ENCODE results near the gene IFI35.
"Not testable (repeated sequence)": the region's sequence is repeated elsewhere in the genome, so short reads cannot be mapped to it uniquely, and the experiment has no call there.

Gene IFI35

GRCh38 chr17:43006639-43007551 lies at the start of gene IFI35:
Gene IFI35, plus strand, starts transcription at chr17:43006784. Its CDS starts 164 bp downstream, at chr17:43006948.
- peak; percentile 82 for DNase-seq (ENCODE audit: low spot score)

DNA sequence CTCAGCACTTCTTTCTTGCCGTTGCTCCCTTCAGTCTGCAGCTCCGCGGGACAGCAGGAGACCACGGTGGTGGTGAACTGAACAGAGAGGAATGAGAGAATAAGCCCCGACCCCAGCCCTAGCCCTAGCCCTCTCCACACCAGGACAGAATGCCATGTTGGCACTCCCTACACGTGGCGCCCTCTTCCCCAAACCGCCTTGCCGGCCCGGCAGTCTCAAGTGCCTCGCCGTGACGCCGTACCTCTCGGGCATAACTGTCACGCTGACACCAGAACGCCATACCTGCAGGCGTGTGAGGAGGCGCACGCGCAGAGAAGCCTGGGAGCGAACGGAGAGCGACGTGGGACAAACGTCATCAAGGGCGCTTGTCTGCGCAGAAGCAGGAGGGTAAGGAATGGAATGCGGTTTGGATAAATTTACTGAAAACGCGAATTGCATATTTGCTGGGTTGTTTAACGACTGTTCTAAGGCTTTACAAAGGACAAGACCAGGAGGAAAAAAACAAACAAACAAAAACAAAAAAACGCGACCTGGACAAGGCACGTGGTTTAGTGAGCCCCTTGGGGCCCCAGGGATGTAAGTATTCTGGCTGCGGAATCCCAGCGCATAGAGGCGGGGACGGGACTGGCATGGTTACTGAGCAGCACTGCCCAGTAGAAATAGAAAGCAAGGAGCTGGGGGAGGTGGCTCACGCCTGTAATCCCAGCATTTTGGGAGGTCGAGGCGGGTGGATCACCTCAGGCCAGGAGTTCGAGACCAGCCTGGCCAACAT lies 42.2 kb upstream of the IFI35 start, which contains the start of gene AARSD1:
AARSD1 (minus strand) TSS at position 294 of the 772 bp plus-strand sequence; CDS start at position 280, 14 bp downstream.
- peak; percentile 91 for DNase-seq (ENCODE audit: low spot score)

- DNase-seq (ENCODE audit: low spot score): no peak
These were observed 38.7 kb upstream of the IFI35 start for GRCh38 chr17:42967925-42968324.

DNA sequence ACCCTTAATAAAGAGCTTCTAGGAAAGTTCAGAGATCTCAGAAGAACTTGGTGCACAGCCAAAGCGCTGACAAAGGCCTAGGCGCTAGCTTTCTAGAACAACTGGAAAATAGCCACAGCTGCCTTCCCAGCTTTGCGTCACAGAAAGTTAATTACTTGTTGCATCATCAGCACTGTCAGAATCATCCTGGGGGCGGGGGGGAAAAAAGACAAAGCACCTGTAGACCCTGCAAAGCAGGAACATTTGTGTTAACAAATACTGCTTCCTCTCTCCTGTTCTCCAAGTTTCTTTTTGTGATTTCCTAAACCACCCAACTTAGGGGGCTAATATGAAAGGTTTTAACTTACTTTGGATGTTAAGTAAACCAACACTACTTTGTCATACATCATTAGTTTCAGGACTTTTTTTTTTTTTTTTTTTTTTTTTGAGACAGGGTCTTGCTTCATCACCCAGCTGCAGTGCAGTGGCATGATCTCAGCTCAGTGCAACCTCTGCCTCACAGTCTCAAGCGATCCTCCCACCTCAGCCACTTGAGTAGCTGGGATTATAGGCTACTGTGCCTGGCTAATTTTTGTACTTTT lies 37.5 kb upstream of the IFI35 start:
- DNase-seq (ENCODE audit: low spot score): no peak

DNA sequence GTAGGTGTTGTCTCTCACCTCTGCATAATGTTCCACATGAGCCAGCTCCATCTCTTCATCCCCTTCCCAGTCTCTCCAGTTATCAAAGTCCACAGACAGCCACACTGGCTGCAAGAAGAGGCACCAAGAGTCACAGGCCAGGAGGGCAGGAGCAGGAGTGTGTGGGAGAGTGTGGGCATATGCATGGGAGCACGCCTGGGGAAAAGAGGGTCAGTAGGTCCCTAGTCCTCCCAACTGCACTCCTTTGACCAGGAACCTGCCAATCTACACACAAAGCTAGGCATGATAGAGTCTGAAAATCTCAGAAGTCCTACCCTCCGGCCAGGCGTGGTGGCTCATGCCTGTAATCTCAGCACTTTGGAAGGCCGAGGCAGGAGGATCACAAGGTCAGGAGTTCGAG lies 35.0 kb upstream of the IFI35 start:
- no peak for DNase-seq (ENCODE audit: low spot score)

GRCh38 chr17:42973323-42973722 lies 33.3 kb upstream of the IFI35 start:
- not testable (repeated sequence) for DNase-seq (ENCODE audit: low spot score)

GRCh38 chr17:42975265-42975664 lies 31.3 kb upstream of the IFI35 start:
- no peak for DNase-seq (ENCODE audit: low spot score)

- not testable (repeated sequence) for DNase-seq (ENCODE audit: low spot score)
These were observed 30.9 kb upstream of the IFI35 start for GRCh38 chr17:42975701-42976100.

DNA sequence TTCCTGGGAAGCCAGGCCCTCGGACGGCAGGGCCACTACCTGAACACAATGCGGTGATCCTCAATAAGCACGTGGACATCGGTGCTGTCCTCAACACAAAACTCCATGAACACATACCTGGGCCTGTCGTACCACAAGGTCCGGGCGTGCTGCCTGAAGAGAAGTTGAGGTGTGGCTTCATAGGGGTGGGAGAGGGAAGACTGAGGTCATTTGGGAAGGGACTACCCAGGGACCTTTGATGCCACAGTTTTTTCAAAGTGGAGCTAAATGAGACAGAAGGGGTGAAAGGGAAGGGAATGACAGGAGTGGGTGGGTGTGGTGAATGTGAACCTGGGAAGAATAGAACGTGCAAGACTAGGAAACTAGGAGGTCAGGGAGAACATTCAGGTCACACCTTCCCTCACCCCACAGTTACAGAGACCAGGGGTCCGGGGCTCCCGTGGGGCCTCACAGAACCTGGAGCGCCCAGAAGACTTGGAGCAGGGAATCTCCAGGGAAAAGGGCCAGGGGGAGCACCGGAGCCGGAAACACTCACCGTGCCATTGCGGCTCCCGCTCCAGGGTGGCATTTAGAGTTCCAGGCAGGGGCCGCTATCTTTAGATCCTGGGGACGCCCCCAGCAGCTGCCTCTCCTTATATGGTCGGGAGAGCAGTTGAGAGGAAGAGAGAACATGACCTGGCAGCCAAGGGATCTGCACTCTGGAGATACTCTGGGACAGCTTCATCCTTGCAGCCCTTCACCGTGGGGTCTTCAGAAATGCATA lies 26.9 kb upstream of the IFI35 start, which contains the start of gene PTGES3L:
PTGES3L (minus strand) TSS at position 570 of the 763 bp plus-strand sequence; CDS start at position 543, 27 bp downstream.
- no peak for DNase-seq (ENCODE audit: low spot score)

- DNase-seq (ENCODE audit: low spot score): peak; percentile 93
These were observed 26.3 kb upstream of the IFI35 start, which contains the start of gene RUNDC1 for GRCh38 chr17:42980274-42980765. Gene RUNDC1, plus strand, starts transcription at chr17:42980565. Its CDS starts 12 bp downstream, at chr17:42980577.

DNA sequence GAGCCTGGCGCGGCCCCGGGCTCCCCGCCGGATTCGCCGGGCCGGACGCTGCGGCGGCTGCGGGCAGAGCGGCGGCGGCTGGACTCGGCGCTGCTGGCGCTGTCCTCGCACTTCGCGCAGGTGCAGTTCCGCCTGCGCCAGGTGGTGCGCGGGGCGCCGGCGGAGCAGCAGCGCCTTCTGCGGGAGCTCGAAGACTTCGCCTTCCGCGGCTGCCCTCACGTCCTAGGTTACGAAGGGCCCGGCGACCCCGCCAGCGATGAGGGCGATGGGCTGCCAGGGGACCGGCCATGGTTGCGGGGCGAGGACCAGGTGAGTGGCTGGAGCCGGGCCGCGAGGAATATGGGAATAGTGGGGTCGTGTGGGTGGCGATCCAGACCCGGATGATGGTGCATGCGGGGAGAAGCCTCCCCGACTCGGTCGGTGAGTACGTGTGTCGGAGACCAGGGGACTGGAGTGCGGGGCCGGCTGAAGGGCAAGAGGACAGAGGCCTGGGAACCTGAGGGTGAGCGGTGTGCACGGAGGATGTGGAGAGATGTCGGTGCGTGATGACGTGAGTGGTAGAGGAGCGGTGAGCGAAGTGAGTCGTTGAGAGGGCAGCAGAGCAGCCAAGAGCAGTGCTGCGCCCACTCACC lies 25.7 kb upstream of the IFI35 start:
- DNase-seq (ENCODE audit: low spot score): peak; percentile 54

DNA sequence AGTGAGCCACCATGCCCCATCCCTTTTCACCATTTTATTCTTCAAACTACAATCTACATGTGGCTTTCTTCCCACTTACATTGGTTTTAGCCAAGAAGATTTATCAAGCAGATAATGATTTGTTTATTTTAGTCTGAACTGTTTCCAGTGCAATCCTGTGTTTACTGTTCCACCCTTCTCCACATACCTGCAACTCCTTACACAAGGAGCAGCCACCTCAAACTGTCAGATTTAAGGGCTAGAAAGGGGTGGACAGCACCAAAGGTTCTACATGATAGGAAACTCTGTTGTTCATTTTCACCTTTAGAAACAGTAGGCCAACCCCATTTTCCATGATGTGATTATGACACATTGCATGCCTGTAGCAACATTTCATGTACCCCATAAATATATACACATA lies 24.3 kb upstream of the IFI35 start:
- DNase-seq (ENCODE audit: low spot score): no peak

GRCh38 chr17:42985225-42985624 lies 21.4 kb upstream of the IFI35 start:
- DNase-seq (ENCODE audit: low spot score): no peak

- no peak for DNase-seq (ENCODE audit: low spot score)
These were observed 17.4 kb upstream of the IFI35 start for GRCh38 chr17:42989141-42989540.

DNA sequence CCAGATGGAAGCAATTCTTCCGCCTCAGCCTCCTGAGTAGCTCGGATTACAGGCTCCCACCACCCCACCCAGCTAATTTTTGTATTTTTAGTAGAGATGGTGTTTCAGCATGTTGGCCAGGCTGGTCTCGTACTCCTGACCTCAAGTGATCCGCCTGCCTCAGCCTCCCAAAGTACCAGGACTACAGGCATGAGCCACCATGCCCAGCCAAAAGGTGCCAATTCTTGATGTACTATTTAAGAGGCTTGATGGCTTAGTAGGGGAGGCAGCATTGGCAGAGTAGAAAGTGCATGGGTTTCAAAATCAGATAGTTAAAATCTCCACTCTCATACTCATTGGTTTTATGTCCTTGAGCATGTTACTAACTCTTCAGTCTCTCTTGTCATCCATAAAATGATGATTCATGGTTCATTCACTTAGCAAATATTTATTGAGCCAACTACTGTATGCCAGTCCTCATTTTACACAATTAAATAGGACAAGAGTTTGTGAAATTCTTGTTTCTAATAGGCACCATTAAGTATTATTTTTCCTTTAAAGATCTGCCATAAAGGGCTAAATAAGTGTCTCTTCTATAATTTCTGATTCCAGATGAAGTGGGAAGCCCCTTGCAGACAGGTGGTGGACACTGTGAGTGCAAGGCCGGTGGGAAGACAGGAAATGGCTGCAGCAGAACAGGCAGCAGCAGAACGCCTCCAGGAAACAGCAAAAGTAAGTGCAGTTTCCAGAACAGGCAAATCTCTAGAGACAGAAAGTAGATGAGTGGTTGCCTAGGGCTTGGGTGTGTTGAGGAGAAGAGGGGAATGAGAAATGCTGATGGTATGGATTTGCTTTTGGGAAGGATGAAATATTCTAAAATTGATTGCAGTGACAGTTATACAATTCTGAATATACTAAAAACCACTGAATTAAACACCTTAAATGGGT lies 16.6 kb upstream of the IFI35 start:
- DNase-seq (ENCODE audit: low spot score): no peak

DNA sequence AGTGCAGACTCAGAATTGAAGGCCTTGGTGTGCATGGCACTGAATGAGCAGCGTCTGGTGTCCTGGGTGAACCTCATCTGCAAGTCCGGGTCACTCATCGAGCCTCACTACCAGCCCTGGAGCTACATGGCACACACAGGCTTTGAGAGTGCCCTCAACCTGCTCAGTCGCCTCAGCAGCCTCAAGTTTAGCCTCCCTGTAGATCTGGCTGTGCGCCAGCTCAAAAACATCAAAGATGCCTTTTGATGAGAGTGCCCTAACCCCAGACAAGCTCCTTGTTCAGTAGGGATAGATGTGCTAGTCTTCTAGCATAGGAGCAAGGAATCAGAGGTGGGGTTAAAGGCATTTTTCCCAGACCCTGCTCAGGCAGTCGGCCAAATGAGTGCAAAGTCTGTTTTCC lies 15.1 kb upstream of the IFI35 start:
- DNase-seq (ENCODE audit: low spot score): no peak

DNA sequence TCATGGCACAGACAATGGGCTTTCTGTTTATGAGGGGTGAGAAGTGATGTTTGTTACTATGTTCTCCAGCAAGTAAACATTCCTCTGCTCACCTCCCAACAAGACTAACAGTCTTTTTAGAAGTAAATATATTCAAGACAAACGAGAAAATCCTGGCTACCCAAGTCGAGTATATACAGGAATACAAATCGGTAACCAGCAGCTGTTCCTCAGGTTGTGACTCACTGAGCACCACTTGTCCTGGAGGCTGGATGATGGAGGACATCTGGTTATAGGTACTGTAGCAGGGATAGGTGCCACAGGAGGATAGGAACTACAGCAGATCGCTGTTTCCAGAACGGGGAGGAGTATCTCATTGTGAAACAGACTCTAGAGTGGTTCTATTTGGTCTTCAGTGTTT lies 13.7 kb upstream of the IFI35 start:
- DNase-seq (ENCODE audit: low spot score): no peak

- not testable (repeated sequence) for DNase-seq (ENCODE audit: low spot score)
These were observed 12.7 kb upstream of the IFI35 start for GRCh38 chr17:42993913-42994312.

DNA sequence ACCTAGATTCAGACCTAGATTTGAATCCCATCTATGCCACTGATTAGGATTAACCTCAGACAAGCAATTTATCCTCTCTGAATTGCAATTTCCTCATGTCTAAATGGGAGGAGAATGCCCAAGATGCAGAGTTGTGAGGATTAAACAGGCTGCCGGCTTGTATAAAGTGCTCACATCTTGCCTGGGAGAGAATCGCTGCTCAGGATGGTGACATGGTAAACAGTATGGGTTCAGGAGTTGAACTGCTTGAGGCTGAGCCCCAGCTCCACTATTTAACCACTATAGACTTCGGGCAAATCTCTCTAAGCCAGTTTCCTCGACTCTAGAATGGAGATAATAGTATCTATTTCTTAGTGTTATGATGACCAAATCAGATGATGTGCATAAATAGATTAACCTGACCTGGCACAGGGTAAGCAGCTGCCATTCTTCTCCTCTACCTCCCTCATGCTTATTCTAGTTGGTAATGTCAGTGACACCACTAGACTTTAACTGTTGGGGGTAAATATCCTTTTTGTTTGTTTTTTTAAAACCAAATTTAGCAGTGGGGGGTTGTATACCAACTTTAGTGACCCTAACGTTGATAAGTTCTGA lies 9.1 kb upstream of the IFI35 start:
- DNase-seq (ENCODE audit: low spot score): no peak
